GM18508 (cell line): ENCODE measurements around the gene PPP1R27.
"Not testable (repeated sequence)": the region's sequence is repeated elsewhere in the genome, so short reads cannot be mapped to it uniquely, and the experiment has no call there.

Experiments
- ATAC-seq: cut with Tn5 transposase; IDR thresholded peaks from one replicate; pipeline ENCODE4 v1.9.1; 2021; ENCODE audit warnings: moderate number of reproducible peaks; ENCODE audit not compliant: insufficient read depth, unreplicated experiment

The PPP1R27 gene

DNA sequence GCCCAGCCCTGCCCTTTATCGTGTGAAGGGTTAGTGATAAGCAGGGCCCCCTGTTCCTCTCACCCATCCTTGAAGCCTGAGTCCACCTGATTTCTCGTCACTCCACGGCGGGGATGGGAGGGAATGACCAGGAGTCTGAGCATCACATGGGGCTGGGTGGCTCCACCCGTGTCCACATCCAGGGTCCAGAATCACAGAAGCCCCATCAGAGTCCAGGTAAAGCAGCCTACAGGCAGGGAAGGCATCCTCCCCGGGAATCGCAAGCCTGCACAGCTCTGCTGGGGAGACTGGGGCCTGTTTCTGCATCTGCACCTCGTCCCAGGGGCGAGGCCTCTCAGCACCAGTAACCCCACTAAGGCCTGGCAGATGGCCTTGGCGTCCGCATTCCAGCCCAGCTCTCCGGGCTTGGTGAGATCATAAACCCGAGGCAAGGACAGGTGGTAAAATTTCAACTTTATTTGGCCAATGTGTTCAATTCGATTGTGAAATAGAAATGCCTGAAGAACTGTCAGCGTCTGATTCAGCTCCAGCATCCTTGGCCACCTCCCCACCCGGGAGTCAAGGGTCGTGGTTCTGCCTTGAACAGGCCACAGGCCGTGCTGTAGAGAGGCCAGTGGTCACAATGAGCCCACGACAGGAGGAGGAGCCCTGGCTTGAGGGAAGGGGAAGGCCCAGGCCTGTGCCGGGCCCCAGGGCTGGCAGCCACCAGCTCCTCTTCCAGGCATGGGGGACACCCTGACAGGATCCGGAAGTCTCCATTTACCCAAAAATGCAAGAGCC lies 8.1 kb upstream of the PPP1R27 start:
- no peak for ATAC-seq

DNA sequence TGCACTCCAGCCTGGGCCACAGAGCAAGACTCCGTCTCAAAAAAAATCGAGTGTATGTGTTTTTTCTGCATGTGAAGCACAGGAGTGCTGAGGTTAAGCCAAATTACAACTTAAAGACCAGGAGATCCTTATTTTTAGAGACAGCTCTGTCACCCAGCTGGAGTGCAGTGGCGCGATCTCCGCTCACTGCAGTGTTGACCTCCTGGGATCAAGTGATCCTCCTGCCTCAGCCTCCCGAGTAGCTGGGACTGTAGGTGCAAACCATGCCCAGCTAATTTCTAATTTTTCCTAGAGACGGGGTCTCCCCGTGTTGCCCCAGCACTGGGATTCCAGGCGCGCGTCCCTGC lies 7.5 kb upstream of the PPP1R27 start:
- no peak for ATAC-seq

DNA sequence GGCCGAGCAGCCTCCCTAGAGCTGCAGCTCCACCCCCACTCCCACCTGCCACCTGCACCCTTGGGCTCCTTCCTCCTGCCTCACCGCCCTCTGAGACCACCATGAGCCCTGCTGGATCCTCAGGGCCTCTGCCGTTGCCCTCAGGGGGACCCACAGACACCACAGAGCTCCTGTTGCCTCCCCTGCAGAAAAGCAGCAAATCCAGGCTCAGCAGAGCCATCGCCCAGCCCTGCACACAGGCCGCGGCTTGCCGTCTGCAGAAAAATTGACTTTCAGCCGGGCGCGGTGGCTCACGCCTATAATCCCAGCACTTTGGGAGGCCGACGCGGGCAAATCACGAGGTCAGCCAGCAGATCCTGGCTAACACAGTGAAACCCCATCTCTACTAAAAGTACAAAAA lies 7.0 kb upstream of the PPP1R27 start:
- ATAC-seq: no peak

DNA sequence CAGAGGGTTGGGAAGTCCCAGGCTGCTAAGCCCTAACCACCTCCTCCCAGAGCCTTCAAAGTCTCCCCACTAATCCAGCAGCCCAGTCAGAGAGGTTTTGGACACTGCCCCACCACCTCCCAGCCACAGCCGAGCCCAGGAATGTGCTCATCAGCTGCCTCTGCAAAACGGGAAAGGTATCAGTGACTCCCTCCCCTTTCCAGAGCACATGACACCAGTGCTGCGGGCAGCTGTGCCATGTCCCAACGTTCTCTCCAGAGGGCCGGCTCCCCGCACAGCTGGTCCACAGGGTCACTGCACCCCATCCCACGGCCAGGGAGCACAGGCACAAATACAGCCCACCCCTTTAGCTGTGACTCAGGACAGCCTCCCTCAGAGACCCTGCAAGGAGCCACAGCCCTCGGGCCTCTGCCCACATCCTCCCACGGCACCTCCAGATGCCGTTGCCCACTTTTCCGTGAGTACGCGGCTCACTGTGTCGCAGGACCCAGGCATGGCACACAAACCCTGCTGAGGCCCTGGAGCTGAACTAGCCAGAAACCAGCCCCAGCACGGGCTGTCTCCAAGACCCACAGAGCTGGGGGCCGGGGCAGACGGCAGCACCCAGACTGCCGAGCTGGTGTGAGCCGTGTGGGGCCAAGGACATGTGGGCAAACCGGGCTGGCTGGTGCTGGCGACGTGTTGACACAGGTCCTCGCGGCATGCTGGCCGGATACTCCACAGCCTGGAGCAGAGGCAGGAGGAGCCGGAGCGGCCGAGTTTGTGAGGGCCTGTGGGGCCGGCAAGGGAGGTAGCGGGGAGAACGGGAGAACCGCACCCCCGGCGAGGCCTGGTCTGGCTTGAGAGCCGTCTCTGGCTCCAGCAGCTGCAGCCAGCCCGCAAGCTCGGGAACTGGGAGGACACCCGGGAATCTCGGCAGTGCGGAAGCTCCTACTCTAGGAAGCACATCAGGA lies 6.3 kb upstream of the PPP1R27 start:
- ATAC-seq: no peak

DNA sequence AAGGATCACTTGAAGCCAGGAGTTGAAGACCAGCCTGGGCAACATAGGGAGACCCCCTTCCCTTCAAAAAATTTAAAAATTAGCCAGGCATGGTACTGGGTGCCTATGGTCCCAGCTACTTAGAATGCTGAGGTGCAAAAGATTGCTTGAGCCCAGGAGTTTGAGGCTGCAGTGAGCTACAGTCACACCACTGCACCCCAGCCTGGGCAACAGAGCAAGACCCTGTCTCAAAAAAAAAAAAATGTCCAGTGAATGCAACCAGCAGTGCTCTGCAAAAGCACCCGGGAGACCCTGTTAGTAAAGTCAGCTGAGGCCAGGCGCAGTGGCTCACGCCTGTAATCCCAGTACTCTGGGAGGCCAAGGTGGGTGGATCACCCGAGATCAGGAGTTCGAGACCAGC lies 5.2 kb upstream of the PPP1R27 start:
- ATAC-seq: not testable (repeated sequence)

DNA sequence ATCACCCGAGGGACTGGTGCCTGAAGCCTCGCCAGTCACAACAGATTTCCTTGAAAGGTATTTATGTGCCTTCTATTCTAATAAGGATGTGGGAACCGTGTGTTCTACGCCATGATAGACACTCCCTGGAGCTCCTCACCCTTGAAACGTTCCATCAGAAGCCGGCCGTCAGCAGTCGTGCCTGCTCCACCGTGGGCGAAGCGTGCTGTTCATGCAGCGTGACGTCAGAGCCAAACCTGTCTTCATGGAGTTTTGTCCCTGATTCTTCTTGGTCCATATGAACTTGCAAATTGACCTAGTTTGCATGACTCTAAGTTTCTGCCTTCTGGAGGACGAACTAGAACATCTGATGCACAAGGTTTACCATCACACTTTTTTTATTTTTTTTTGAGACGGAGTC lies 4.5 kb upstream of the PPP1R27 start:
- ATAC-seq: no peak

DNA sequence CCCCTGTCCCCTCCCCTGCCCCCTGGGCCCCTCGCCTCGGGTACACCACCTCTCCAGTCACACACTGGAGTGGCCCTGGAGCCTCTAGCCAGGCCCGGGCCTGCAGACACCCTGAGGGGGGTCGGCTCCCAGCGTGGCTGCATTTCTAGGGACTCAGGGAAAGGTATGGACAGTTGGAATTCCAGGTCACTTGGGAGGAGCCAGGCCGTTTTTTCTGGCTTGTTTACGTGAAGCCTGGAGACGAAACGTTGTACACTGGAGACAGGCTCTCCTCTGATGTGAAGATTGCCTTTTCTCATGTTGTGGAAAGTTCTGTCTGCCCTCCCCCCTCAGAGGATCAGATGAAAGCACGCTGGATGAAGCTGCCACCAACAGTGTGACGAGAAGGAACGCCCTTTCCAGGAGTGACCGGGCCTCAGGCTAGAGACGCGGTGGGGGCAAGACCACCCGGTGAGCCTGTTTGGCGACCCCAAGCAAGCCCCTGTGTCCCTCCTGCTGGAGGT lies 4.0 kb upstream of the PPP1R27 start:
- ATAC-seq: no peak

DNA sequence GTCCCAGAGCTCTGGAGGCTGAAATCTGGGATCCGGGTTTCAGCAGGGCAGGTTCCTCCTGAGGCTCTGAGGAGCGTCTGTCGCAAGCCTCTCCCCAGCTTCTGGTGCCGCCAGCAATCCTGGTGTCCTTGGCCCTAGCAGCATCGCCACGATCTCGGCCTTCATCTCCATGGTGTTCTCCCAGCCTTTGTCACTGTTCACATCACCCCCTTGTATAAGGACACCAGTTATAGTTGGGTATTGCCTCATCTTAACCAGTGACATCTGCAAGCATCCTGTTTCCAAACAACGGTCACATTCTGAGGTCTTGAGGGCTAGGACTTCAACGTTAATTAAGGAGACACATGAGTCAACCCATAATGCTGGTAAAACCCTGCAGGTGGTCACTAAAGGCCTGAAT lies 2.8 kb upstream of the PPP1R27 start:
- ATAC-seq: no peak

DNA sequence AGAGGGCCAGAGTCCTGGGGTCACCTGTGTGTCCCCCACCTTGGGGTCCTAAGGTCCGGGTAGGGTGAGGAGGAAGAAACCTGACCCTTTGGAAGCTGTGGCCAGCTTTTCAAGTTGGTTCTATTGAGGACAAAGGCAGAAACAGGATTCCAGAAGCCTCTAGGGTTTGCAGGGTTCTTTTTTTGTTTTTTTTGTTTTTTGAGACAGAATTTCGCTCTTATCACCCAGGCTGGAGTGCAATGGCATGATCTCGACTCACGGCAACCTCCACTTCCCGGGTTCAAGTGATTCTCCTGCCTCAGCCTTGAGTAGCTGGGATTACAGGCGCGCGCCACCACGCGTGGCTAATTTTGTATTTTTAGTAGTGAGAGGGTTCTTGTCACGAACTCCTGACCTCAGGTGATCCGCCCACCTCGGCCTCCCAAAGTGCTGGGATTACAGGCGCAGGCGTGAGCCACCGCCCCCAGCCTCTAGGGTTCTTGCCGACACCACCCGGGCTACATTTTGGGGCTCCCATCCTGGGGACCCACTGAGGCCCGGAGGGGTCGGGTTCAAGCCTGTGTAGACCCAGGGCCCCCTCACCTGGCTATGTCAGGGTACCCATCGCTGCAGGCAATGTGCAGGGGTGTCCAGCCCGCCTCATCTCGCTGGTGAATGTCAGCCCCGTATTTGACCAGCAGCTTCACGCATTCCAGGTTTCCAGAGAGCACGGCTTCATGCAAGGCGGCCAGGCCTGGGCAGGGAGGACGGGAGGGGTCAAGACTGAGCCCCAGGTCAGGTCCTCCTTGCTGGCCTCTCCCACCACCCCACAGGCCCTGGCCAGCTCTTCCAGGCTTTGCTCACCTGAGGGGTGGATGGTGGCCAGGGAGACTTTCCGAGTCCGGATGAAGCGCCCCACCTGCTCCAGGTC lies 674 bp downstream of the PPP1R27 start:
- no peak for ATAC-seq

DNA sequence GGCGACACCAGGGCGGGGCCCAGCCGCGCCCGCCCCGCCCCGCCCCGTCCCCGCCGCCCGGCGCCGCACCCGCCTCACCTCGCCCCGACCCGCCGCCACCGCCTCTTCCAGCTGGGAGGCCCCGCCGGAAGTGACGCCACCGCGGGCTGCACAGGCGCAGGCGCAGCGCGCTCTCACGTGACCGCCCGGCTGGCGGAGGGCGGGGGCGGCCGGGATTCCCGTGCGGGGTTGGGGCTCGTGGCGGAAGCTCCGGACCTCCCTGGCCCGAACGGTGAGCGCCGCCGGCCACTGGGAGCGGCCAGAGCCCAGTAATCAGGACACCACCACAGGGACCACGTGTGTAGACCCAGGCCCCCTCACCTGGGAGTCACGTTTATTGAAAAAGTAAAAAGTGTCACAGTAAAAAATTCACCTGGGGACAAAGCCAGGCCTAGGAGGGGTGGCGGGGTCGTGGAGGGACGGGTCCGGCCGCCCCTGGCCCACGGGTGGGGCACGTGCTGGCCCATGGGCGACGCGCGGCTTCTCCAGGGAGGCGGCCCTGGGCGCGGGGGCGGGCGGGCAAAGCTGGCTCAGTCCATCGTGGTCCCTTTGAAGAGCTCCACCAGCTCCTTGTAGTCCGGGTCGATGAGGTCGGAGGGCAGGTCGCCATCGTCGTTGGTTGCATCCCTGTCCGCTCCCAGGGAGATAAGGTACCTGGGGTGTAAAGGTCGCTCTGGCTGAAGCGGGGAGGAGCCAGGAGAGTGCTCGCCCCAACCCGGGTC lies 1.5 kb downstream of the PPP1R27 start, which contains the start of gene MCRIP1:
MCRIP1 (minus strand) TSS at position 132 of the 761 bp plus-strand sequence. CDS start 8,785 bp downstream, outside the sequence.
- ATAC-seq: no peak

DNA sequence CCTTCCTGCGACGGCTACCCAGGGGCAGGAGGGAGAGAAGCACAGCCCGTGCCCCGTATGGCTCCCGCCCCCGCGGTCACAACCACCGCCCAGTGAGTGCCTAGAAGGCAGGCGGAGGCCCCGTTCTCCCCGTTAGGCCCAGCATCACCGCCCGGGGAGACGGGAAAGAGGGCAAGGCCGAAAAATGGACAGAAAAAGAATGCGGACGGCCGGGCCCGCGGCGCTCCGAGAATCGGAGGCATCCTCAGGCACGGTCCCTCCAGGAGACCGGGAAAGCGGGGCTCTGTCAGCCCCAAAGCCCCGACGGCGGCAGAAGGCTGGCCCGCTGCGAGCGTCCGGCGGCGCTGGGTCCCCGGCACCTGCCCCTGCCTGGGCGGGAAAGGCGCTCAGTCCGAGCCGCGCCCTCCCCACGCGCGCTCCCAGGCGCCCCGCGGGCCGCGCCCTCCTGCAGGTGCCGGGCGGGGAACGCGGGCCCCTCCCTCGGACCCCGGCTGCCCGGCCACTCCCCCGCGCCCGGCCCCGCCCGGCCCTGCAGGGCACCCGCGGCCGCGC lies 2.2 kb downstream of the PPP1R27 start:
- ATAC-seq: no peak

DNA sequence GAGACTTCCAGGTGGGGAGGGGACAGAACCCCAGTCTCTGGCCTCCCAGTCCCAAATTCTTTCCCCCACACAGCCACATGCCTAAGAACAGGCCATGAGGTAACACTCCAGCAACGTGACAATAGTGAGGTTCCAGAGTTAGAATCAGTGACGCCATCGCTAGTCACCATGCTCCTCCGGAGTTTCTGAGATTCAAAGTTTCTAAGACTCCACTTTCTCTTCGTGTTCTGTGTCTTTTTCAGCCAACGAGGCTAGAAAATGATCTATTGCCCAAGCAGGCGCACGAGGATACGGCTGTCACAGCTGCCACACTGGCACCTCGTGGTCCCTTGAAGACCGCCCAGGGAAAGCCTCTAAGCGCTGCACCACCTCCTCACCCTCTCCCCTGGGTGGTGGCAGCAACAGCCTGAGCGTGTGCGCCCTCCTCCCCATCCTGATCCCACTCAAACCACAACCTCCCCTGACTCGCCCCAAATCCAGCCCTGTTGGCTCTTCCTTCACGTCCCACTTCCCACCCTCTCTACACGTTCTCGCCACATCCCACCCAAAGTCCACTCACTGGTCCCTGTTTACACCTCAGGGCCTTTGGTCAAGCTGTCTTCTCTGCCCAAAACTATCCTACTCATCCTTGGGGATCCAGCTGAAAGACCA lies 2.8 kb downstream of the PPP1R27 start:
- ATAC-seq: no peak

DNA sequence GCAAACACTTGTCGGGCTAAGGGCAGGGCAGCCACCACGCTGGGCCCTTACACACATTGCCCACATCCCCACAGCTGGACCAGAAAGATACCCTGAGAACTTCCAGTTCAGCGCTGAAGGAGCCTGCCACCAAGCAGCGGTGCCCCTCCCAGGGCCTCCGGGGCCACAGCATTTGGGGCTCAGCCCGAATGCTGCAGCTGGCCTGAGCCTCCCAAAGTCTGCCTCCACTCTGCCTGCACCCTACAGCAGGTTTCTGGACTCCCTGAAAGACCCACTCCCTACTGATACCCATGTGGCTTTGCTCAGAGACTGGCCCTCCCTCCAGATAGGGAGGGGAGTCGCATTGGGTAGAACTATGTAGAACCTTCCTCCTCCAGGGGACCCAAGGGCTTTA lies 3.3 kb downstream of the PPP1R27 start:
- ATAC-seq: no peak

DNA sequence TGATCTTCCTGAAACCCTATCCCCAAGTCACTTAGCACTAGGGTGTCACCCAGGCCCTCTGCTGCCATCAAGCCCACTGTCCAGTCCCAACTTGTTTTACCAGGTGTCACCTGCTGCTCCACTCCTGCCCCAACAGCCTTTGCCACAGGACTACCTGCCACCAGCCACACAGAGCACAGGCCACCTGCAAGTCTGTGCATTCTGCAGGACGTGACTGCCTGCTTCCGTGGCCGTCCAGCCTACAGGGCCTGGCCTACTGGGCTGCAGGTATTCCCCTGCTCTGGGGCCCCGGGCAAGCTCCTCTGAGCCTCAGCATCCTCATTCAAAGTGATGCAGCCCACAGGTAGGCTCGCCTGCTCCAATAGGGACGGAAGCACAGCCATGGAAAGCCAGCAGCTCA lies 5.0 kb downstream of the PPP1R27 start:
- no peak for ATAC-seq

DNA sequence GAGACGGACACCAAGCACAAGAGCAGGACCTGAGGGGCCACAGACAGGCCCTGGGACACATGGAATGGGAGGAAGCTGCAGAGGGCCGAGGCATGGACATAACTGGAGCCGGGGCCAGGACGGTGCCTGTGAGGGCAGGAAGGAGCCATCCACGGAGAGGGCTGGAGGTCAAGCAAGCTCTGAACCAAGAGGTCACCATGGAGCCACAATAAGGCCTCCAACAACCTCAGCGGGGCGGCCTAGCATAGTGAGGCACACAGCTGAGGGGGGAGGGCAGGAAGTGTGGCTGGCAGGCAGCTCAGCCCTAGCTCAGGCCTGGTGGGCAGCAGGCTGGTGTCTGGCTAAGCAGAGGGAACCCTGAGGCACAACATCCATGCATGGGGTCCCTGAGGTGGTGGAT lies 6.2 kb downstream of the PPP1R27 start:
- no peak for ATAC-seq

DNA sequence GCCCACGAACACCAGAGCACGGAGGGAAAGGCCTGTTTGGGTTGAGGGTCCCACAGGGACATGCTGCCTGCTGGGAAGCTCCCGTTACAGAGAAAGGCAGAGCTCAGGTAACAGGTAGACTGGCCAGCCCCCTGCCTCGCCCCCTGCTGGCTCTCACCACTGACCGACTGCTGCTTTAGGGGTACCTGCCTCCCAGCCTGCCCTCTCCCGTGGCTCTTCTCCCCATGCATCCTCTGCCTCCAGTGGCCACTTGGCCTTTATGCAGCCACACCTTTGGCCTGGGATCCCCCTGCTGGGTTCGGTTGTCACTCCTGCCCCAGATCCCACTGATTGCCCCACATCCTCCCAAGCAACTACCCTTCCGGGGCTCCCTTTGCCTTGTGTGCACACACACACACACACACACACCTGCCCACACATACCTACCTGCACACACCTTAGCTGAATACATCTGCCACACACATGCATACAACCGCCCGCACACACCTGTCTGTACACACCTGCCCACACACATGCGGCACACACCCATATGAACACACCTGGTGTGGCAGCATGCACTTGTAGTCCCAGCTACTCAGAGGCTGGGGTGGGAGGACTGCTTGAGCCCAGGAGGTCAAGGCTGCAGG lies 8.9 kb downstream of the PPP1R27 start:
- ATAC-seq: no peak

DNA sequence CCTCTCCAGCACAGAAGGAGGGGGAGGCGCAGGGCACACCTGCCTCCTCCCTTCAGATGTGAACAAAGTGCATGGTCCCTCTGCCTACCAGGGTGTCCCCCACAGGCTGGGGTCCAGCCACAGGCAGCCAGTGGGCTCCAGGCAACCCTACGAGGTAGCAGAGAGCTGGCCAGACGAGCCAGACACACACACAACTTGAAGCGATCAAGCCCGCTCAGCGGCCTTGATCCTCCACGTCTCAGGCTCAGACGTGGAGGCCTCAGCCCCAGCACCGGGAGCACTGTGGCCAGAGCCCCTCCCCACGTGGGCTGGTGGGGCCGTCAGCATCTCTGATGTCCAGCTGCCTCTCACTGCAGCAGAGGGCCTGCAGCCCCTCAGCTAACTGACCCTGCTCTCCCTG lies 10.3 kb downstream of the PPP1R27 start:
- ATAC-seq: no peak

DNA sequence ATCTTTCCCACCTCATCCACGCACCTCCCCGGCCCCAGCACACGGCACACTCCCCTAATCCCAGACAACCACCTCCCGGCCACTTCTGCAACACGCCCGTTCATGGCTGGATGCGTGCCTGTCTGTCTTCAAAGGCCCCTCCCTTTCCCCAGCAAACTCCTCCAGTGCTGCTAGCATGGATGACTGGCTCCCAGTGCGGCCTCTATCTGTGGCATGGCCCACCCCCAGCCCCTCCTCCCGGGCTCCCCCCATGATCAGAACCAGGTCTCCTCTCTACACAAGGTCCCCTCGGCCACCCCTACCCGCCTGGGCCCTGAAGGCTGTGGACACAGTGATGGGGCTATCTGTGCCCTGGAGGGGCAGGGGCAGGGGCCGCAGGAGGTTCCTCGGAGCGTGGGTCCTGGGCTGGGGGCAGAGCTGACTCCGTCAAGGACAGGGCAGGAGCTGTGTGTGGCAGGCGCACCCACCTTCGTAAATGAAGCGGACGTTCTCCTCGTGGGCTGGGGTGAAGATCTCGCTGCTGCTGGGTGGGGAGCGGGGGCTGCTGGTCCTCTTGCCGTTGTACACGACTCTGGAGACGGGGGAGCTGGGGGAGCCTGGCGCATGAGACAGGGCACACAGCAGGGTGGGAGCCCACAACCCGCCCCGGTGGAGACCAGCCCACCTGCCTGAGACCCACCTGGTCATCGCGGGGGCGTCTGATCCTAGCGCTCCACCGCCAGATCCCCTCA lies 10.9 kb downstream of the PPP1R27 start:
- no peak for ATAC-seq
